ENCODE data around the gene SLF1.

SLF1 gene

GRCh38 chr5:94707359-94707758, 88.9 kb downstream of the SLF1 start:
- in situ Hi-C loops (cut with MboI; ENCODE audit: low sequenced_read_pairs): no loop called here

- in situ Hi-C loops (cut with MboI; ENCODE audit: low sequenced_read_pairs): no loop called here
Measured at GRCh38 chr5:94709277-94709676, 90.8 kb downstream of the SLF1 start.

DNA sequence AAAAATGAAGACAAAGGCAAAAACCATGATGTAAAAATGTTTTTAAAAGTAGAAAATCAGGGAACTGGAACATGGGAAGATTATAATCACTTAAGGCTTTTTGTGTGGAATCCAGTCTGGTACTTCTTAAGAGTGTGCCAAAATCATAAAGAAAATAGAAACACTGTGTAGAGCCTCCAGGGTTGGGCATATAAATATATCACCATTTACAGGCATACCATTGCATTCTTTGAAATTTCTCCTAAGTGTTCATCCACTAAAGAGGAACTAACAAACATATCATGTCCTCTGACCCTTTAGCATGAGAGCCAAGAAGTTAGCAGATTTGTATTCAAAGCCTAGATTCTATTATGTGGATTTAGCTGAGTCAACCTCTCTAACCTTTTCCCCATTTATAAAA, 93.3 kb downstream of the SLF1 start:
- in situ Hi-C loops (cut with MboI; ENCODE audit: low sequenced_read_pairs): no loop called here

DNA sequence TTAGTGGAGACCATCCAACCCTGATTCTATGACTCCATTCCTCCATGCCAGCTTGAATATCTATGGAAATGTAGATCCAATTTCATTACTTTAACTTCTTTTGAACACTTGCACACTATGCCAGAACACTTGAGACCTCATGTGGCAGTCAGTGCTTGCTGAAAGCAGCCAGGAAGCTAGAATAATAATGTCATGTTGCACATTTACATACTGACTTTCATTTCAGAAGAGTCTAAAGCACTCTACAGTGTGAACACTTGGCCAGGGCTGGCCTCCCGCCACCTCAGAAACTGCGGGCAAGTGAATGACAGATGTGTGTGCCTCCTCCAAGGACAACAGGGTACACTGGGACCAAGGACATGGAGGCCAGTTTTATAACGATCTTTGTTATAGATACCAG, 97.3 kb downstream of the SLF1 start:
- in situ Hi-C loops (cut with MboI; ENCODE audit: low sequenced_read_pairs): no loop called here

DNA sequence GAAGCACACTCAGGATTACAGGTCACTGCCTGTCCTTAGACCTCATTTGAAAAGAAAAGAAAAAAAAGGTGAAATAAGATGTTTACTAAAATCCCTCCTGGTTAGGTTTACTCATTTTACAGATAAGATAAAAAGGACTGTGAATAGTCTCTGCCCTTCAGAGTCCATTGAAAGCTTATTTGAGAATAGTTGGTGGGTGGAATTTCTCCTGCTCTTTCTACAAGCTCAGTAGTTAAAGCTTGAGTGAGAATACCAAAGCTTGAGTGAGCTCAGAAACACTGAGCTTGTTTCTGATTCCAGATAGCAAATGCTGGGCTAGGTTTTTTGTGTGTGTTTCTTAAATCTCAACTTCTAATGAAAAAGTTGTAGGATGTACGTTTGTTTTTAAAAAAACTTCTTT, 106.7 kb downstream of the SLF1 start:
- in situ Hi-C loops (cut with MboI; ENCODE audit: low sequenced_read_pairs): no loop called here

- in situ Hi-C loops (cut with MboI; ENCODE audit: low sequenced_read_pairs): no loop called here
Measured at GRCh38 chr5:94731471-94731870, 113.0 kb downstream of the SLF1 start.

- in situ Hi-C loops (cut with MboI; ENCODE audit: low sequenced_read_pairs): no loop called here
Measured at GRCh38 chr5:94736498-94736897, 118.0 kb downstream of the SLF1 start.

- in situ Hi-C loops (cut with MboI; ENCODE audit: low sequenced_read_pairs): no loop called here
Measured at GRCh38 chr5:94740286-94740685, 121.8 kb downstream of the SLF1 start.

GRCh38 chr5:94742852-94743251, 124.4 kb downstream of the SLF1 start:
- in situ Hi-C loops (cut with MboI; ENCODE audit: low sequenced_read_pairs): no loop called here

DNA sequence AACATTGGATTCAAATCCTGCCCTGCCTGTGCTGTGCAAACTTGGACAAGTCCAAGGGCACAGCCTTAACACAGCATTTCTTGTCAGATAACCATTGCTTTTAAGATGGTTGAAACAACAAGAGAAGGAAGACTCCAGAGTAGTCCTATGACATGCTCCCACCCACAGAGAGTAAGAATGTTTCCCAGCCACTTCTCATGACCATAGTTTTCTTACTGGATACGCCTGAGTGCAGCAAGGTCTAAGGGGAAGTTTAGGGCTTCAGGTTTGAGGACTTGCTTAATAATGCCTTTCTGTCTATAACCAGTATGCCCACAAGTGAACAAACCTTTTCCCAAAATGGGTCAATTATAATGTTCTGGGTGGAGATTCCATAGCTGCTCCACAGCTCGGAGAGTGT, 126.4 kb downstream of the SLF1 start:
- in situ Hi-C loops (cut with MboI; ENCODE audit: low sequenced_read_pairs): no loop called here

DNA sequence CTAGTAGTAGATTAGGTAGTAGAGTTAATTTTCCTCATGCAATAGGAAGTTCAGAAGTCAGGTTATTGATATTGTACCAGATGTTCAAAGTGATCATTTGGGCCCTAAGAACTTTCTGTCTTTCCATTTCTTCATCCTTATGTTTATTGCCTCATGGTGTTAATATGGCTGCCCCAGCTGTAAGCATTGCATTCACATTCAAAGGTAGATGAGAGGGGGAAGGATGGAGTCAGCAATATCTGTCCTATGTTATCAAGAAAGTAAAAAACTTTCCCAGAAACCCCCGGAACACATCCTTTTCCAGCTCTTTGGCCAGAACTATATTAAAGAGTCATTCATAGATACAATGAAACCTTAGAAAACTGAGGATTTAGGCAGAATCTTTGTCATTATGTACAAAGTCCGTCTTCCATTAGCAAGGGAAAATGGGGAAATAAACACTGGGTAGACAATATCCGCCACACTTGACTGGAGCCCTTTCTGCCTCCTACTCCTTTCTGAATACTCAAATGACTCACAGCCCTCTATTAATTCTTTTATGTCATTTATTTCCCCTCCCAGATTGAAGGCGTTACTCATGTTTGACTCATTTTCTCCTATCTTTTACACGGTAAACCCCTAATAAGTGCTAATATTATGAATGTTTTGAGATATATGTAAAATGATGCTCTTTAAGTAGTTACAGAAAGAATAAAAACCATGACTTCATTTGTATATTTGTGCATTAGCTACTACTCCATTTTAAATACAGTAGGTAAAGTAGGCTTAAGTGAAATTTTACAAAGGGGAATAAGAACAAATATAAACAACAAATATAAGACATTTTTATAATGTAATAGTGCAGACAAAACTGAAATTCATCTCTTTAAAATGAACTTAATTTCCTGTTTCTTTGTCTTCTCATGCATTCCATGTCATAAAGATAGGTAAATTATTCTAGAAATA, 127.6 kb downstream of the SLF1 start:
- in situ Hi-C loops (cut with MboI; ENCODE audit: low sequenced_read_pairs): no loop called here

DNA sequence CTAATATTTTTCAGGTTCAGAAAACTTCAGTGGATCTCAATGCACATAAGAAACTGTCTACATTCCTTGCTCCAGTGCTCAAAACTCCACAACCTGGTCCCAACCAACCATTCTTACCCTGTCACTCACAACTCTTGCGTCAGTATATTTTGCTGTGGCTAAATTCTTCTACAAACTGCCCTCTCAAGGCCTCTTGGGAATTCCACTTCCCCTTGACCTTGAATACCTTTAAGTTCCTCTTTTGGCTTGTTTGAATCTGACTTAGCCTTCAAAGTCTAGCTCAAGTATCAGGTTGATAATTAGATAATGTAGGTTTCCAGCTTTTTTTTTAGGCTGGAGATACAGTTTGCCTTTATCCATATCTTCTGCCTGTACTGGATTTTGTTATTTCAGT, 128.3 kb downstream of the SLF1 start:
- in situ Hi-C loops (cut with MboI; ENCODE audit: low sequenced_read_pairs): no loop called here

Measured in hTERT RPE-1 (cell line).